DMS79 (cell line): ENCODE results near the gene MED17.

Source experiments
- DNase-seq: peaks from one replicate; lab custom pipeline; 2025; lab: John Stamatoyannopoulos, UW

Gene MED17

GRCh38 chr11:93849751-93850593 lies 65.9 kb downstream of the MED17 start:
- no peak for DNase-seq

GRCh38 chr11:93850594-93851018 lies 66.5 kb downstream of the MED17 start, which contains the start of gene VSTM5:
Gene VSTM5, minus strand, starts transcription at chr11:93850618. Its CDS starts 116 bp downstream, at chr11:93850502.
- no peak for DNase-seq

GRCh38 chr11:93852242-93852641 lies 68.2 kb downstream of the MED17 start:
- DNase-seq: no peak

- no peak for DNase-seq
Measured at GRCh38 chr11:93857413-93858120, 73.5 kb downstream of the MED17 start.

GRCh38 chr11:93858121-93858775 lies 74.2 kb downstream of the MED17 start:
- DNase-seq: no peak

GRCh38 chr11:93861808-93862207 lies 77.7 kb downstream of the MED17 start:
- DNase-seq: no peak
